Measurements from ENCODE around the gene SMOC2.
"Not testable (repeated sequence)": the region's sequence is repeated elsewhere in the genome, so short reads cannot be mapped to it uniquely, and the experiment has no call there.

The SMOC2 gene

GRCh38 chr6:168524571-168525001 lies 83.6 kb downstream of the SMOC2 start:
- DNase-seq: no peak

GRCh38 chr6:168525114-168525513 lies 84.1 kb downstream of the SMOC2 start:
- DNase-seq: no peak

GRCh38 chr6:168525926-168526630 lies 85.1 kb downstream of the SMOC2 start:
- no peak for DNase-seq

DNA sequence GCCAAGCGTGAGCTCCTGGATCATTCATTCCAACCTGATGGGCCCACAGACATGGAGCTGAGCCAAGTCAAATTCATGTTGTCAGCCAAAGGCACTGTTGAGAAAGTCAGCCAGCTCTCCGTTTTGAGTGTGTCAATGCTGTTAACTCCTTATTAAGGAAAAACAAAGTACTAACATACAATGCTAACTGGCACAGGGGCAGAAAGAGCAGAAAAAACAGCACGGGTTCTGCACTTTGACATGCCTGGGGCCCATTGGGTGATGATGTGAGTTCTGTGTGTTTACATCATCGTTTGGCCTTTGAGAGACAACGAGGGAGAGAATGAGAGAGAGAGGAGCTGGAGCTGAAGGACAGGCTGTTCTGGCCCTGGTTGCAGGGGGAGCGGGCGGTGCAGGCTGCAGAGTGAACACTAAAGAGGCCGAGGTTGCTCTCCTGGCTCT lies 85.9 kb downstream of the SMOC2 start:
- DNase-seq: no peak

DNA sequence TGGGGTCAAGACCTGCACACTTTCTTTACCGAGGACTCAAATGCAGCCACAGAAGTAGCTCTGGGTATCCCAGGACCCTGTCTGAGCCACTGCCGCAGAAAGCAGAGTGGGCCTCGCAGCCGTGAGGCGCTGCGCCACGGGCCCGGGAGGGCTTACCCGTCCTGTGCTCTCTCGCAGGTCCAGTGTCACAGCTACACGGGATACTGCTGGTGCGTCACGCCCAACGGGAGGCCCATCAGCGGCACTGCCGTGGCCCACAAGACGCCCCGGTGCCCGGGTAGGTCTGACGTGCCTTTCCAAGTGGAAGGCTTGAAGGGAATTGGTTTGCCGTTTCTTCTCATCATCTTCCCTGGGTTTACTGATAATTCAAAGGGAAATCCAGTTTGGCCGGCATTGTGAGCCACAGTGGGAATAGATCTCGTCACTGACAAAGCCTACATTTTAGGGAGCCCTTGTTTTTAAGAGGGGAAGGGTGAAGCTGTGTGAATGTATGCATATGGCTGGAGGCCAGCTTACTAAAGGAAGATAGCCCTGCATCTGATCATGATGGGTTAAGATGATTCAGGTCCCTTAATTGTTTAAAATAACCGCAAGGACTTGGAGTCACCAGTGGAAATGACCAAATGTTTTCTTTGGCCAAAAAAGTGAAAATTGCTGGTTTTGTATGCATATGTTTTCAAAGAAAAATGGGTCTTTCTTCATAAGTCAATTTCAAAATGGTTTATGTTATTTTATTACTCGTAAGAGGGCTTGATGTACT lies 86.6 kb downstream of the SMOC2 start:
- DNase-seq: no peak

GRCh38 chr6:168528474-168529095 lies 87.6 kb downstream of the SMOC2 start:
- no peak for DNase-seq

- DNase-seq: no peak
Observed at GRCh38 chr6:168529214-168529613, 88.2 kb downstream of the SMOC2 start.

GRCh38 chr6:168530653-168531071 lies 89.7 kb downstream of the SMOC2 start:
- DNase-seq: no peak

GRCh38 chr6:168532070-168532469 lies 91.1 kb downstream of the SMOC2 start:
- DNase-seq: no peak

DNA sequence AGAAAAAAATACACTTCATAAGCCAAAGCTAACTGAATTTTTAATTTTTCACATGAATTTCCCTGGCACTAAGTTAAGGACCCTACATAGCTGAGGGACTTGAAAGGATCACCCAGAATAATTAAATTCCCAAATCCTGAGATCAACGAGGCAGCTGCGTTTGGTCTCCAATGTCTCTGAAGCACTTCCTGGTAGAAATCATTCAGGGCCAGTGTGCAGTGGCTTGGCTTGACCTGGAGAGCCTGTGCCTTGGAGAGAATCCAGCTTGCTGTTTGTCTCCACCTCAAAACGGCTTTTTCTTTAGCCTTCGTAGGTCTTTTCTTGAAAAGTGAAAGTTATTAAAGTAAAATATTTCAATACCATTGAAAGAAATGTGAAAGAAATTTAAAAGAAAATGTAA lies 92.4 kb downstream of the SMOC2 start:
- no peak for DNase-seq

- no peak for DNase-seq
Observed at GRCh38 chr6:168534265-168534664, 93.3 kb downstream of the SMOC2 start.

DNA sequence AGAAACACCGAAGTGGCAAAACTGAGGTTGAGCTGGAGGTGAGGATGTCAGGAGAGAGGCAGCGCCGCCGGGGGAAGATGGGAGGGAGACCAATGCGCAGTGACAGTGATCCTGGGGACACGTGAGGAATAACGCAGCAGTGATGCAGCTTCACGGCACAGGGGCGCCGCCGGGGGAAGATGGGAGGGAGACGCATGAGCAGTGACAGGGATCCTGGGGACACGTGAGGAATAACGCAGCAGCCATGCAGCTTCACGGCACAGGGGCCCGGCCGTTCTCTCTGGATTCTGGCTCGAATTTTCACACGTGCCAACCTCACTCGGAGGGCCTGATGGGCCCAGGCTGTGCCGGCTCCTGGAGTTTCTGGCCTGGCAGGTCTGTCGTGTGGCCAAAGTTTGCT lies 94.7 kb downstream of the SMOC2 start:
- no peak for DNase-seq

DNA sequence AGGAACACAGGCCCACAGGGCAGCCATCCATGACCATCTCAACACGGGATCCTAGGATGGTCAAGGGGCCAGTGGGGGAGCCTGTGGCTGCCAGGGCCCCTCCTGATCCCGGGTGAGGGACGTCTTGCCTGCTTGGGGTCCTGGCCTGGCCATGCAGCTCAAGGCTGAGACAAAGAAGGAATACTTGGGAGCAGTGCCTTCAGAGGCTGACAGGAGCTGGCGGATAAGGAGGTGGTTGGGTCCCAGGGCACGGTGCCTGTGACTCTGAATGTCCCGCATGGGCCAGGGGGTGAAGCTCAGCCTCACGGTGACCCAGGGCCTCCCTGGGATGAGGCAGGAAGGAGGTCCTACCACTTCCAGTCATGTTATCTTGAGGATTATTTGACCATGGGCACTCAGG lies 95.2 kb downstream of the SMOC2 start:
- no peak for DNase-seq

DNA sequence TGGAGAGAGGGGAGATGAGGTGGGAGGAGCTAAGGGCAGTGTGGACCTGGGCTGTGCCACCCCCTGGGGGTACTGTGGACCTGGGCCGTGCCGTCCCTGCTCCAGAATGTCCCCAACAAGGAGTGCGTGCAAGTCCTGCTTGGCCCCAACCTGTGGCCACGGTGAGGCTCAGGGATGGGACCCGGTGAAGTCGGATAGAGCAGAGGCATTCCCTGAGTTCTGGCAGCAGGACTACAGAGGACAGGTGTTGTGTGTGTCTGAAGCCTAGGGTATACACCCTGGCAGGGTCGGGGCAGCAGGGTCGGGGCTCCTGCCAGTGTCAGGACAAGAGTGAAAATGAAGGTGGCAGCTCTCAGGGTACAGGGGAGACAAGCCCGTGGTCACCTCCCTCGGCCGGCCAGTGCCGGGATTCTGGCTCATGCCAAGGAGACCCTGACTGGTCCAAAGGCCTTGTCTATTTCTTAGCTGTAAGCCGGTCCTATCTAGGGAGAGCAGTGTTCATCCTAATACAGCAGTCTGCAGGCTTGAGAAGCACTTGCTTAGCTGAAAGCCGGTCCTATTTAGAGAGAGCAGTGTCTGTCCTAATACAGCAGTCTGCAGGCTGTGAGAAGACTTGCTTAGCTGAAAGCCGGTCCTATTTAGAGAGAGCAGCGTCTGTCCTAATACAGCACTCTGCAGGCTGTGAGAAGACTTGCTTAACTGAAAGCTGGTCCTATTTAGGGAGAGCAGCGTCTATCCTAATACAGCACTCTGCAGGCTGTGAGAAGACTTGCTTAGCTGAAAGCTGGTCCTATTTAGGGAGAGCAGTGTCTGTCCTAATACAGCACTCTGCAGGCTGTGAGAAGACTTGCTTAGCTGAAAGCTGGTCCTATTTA lies 95.9 kb downstream of the SMOC2 start:
- no peak for DNase-seq

GRCh38 chr6:168537540-168537884 lies 96.5 kb downstream of the SMOC2 start:
- DNase-seq: no peak

GRCh38 chr6:168538188-168538891 lies 97.4 kb downstream of the SMOC2 start:
- DNase-seq: not testable (repeated sequence)

GRCh38 chr6:168538892-168539811 lies 98.2 kb downstream of the SMOC2 start:
- no peak for DNase-seq

DNA sequence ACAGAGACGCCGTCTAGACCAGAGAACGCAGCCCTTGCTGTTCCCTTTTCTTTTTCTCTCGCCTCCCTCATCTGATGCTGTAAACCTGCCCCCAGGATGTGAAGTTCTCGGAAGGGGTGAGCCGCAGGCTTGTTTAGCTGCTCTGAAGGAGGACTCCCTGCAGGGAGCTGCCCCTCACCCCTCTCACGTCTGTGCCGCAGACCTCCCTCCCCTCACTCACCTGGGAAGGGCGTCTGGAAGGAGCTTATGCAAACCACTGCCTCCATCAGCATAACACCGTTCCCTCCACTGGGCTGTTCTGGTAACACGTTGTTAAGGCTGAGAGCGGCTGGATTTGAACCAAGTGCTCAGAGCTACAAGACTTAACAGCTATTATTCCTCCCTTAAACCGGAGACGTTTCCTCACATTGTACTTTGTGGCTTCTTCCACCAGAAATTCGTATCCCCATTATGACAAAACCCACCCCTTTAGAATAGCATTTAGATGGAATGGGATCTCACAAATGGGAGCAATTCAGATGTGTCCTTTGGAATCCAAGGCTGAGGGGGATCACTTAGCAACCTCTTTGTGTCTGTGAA lies 99.8 kb downstream of the SMOC2 start:
- DNase-seq: no peak

- DNase-seq: no peak
Observed at GRCh38 chr6:168541307-168541706, 100.3 kb downstream of the SMOC2 start.

GRCh38 chr6:168542301-168542700 lies 101.3 kb downstream of the SMOC2 start:
- no peak for DNase-seq

- no peak for DNase-seq
Observed at GRCh38 chr6:168545428-168545827, 104.4 kb downstream of the SMOC2 start.
